Stimulated activated CD4-positive, alpha-beta T cell treated with anti-CD3 and anti-CD28 coated beads, TNF-alpha, amount 100 ng/mL, for 48 hours (primary cell): Measurements from ENCODE around the gene TPBGL.
A peak's percentile ranks its signal among the peaks of the same experiment; 100 is the strongest.

Experiments
- DNase-seq, 3 donors: peaks; one replicate each; pipeline ENCODE4 v3.0.0-alpha.2; 2020; ENCODE audit warnings: low read depth in 3 of 3

Gene TPBGL

GRCh38 chr11:75208446-75208845 is 32.1 kb upstream of the TPBGL start:
- DNase-seq, result no peak

- DNase-seq, result no peak
Observed at GRCh38 chr11:75212411-75212810, 28.2 kb upstream of the TPBGL start.

DNA sequence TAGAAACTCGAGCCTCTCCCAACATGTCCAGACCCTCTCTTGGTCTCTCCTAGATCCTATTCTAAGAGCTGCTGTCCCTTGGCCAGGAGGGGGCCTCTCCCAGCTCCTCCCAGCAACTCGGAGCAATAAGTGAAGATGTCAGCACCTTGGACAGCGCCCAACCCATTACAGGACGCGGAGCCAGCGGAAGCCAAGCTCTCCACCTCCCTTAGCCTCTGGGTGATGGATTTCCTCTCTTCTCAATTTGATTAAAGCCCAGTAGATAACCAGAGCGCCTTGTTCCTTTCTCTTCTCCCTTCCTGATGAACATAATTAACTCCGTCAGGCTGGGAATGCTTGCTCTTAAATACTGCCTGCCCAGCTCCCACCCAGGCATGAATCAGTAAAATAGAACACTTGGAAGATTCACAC is 26.2 kb upstream of the TPBGL start:
- peak; percentile 58 to 72 (median 64) for DNase-seq

GRCh38 chr11:75214843-75215242 is 25.7 kb upstream of the TPBGL start:
- DNase-seq, result no peak

DNA sequence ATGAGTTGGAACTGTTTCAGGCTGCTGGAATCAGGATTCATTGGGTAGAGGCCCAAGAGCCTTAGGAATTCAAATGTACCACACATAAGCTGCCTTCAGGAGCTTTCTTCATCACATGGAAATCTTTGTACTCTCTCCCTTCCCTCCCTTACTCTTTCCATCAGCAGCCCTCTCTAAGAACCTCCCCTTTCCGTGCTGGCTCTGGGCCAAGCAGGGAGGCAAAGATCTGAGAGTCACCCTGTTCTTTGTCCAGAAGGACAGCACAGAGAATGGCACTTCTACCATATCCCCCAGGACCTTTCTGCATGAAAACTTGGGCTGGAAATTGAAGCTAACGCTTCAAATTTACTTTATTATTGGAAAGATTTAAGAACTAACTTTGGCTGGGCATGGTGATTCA is 20.7 kb upstream of the TPBGL start:
- DNase-seq, result no peak

GRCh38 chr11:75223954-75224643 is 16.5 kb upstream of the TPBGL start:
- no peak for DNase-seq

DNA sequence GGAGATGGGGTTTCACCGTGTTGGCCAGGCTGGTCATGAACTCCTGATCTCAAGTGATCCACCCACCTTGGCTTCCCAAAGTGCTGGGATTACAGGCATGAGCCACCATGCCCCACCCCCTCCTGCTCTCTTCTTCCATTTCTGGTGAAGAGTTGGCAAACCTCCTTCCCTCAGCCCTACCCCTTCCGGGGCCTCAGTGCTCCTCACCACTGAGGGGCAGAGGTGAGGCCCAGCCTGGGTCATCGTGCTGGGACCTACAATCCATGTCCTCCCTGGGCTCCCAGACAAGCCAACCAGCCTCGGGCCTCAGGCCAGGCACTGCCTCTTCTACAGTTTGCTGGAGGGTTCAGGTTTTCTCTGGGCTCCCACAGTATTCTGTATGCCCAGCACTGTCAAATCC is 14.8 kb upstream of the TPBGL start:
- no peak for DNase-seq

GRCh38 chr11:75229466-75229865 is 11.1 kb upstream of the TPBGL start:
- no peak for DNase-seq

DNA sequence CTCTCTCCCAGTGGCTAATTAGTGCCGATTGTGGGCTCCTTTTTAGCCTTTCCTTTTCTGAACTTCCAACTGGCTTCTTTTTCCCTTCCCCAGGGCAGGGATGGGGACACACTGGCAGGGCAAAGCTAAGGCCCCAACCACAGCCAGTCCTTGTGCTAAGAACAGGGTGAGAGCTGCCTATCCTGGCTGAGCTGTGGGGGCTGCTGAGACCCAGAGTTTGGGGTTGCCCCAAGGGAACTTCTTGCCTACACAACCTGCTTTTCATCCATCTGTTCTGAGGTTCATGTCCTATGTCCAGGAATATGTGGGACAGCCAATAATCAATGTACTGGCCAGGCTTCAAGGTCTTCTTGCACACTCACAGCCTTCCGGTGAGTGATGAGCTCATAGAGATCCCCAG is 10.0 kb upstream of the TPBGL start:
- no peak for DNase-seq

GRCh38 chr11:75233754-75234172 is 6.8 kb upstream of the TPBGL start:
- DNase-seq, result peak in 1 of 3 donors; percentile 8

GRCh38 chr11:75236062-75236461 is 4.5 kb upstream of the TPBGL start:
- no peak for DNase-seq

DNA sequence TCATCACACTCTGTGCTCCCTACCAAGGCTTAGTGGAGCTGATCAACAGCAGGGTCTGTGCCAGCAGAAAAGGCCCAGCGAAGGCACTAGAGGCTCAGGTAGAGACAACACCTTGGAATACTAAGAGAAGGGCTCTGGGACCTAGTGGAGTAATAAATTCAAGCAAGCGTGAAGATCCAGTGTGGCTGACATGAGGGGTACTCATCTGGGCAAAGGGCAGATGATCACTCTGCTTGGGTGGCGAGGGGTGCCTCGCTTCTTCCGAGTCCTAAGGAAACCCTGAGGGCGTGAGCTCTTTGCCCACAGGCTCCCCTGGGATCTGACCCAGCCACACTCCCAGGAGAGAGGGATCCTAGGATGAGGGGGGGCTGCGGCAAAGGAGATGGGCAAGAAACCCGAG is 3.5 kb upstream of the TPBGL start:
- no peak for DNase-seq

DNA sequence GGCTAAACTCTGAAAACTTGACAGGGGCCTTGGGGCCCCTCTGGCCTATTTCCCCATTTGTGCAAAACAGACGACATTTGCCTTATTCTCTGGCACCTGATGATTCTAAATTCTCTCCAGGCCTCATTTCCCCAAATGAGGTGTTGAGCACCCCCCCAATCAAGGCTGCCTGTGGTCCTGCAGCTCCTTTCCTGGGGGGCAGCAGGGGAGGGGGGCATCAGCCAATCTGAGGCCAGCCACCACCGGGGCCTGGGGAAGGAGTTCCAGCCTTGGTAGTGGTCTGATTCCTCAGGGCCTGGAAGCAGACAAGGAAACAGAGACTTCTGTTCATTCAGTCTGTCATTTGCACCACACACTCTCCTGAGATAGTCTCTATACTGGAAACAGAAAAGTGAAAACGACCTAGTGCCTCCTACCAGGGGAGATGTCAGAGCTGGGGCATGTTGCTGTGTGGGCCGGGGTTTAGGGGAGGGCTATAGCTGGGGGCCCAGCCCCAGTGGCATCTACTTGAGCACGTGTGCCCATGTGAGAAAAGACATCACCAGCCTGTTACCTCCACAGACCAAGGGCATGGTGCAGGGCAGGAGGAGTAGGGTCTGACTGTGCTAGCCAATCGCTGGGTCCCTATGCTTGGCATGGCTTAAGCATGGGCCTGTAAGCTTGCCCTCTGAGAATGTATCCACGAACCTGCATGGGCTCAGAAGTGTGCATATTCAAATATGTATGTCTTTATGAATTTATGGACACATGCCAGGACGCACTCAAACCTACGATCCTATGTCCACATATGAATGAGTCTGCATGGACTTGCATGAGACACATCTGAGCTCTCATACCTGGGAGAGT is 1.8 kb upstream of the TPBGL start:
- no peak for DNase-seq

GRCh38 chr11:75239531-75240290 is 863 bp upstream of the TPBGL start:
- no peak for DNase-seq

DNA sequence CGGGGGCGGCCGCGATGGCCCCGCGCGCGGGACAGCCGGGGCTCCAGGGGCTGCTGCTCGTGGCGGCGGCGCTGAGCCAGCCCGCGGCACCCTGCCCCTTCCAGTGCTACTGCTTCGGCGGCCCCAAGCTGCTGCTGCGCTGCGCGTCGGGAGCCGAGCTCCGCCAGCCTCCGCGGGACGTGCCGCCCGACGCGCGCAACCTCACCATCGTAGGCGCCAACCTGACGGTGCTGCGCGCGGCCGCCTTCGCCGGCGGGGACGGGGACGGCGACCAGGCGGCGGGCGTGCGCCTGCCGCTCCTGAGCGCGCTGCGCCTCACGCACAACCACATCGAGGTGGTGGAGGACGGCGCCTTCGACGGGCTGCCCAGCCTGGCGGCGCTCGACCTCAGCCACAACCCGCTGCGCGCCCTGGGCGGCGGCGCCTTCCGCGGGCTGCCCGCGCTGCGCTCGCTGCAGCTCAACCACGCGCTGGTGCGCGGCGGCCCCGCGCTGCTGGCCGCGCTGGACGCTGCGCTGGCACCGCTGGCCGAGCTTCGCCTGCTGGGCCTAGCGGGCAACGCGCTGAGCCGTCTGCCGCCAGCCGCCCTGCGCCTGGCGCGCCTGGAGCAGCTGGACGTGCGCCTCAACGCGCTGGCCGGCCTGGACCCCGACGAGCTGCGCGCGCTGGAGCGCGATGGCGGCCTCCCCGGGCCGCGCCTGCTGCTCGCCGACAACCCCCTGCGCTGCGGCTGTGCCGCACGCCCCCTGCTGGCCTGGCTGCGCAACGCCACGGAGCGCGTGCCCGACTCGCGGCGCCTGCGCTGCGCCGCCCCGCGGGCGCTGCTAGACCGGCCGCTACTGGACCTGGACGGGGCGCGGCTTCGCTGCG is 697 bp downstream of the TPBGL start:
- peak; percentile 72 to 84 (median 72) for DNase-seq

- no peak for DNase-seq
Observed at GRCh38 chr11:75241906-75242644, 1.5 kb downstream of the TPBGL start.

GRCh38 chr11:75242722-75243600 is 2.4 kb downstream of the TPBGL start:
- DNase-seq, result no peak

DNA sequence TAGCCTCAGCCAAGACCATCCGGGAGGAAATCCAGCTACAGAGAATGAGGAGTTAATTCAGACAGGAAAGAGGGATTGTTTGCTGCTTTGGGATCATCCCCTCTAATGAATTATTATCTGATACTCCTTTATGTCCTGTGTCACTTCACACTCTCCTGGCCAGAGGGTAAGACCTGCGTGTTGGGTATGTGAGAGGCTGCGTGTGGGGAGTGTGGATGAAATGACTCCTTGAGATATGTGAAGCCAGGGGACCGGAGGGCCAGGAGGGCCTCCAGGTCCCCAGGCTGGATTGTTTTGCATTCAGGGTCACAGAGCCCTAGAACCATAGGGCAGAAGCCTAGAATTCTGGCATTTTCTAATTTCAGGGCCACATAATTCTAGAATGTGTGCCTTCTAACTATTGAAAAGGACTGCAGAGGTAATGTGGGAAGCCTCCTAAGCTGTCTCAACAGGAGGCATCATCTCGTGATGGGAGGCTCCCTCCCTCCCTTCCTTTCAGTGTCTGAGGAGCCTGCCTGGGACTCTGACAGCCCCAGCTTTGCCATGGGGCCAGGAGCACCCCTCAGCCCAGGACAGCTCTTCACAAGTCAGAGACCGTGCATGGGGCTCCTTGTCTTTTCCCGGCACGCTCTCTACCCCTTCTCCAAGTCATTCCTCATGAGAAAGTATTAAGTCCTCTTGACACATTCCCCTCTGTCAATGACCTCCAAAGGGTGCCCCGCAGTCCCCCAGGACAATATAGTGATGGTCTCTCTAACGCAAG is 3.7 kb downstream of the TPBGL start:
- DNase-seq, result no peak
